Measurements from ENCODE around the gene PCBP1. TPM values are rescaled to one million over a fixed set of nuclear protein-coding genes. Genes with fewer than 3 reads are reported as not detected.
"Not testable (repeated sequence)": the region's sequence is repeated elsewhere in the genome, so short reads cannot be mapped to it uniquely, and the experiment has no call there.

The PCBP1 gene
- polyA plus RNA-seq, 4 donors: 234 to 314 (median 281) TPM

- DNase-seq (ENCODE audit: low read depth in 4 of 4, low spot score in 3 of 4): no peak
These were observed 36.0 kb downstream of the PCBP1 start for GRCh38 chr2:70123051-70123828.

GRCh38 chr2:70123829-70124116, 36.5 kb downstream of the PCBP1 start:
- no peak for DNase-seq (ENCODE audit: low read depth in 4 of 4, low spot score in 3 of 4)

- no peak for DNase-seq (ENCODE audit: low read depth in 4 of 4, low spot score in 3 of 4)
These were observed 37.8 kb downstream of the PCBP1 start for GRCh38 chr2:70124983-70125480.

GRCh38 chr2:70125498-70125898, 38.2 kb downstream of the PCBP1 start:
- no peak for DNase-seq (ENCODE audit: low read depth in 4 of 4, low spot score in 3 of 4)

- DNase-seq (ENCODE audit: low read depth in 4 of 4, low spot score in 3 of 4): no peak
These were observed 39.1 kb downstream of the PCBP1 start for GRCh38 chr2:70126413-70126812.

GRCh38 chr2:70128005-70128404, 40.7 kb downstream of the PCBP1 start:
- DNase-seq (ENCODE audit: low read depth in 4 of 4, low spot score in 3 of 4): no peak

- not testable (repeated sequence) for DNase-seq (ENCODE audit: low read depth in 4 of 4, low spot score in 3 of 4)
These were observed 44.3 kb downstream of the PCBP1 start for GRCh38 chr2:70131344-70132143.

- no peak for DNase-seq (ENCODE audit: low read depth in 4 of 4, low spot score in 3 of 4)
These were observed 45.2 kb downstream of the PCBP1 start for GRCh38 chr2:70132244-70133126.

- no peak for DNase-seq (ENCODE audit: low read depth in 4 of 4, low spot score in 3 of 4)
These were observed 45.8 kb downstream of the PCBP1 start for GRCh38 chr2:70133127-70133452.

GRCh38 chr2:70133491-70134322, 46.4 kb downstream of the PCBP1 start:
- DNase-seq (ENCODE audit: low read depth in 4 of 4, low spot score in 3 of 4): no peak

GRCh38 chr2:70134323-70134983, 47.2 kb downstream of the PCBP1 start:
- DNase-seq (ENCODE audit: low read depth in 4 of 4, low spot score in 3 of 4): not testable (repeated sequence)

Other genes starting within 250 kb of the PCBP1 start
- gene SNRNP27, start 193.5 kb upstream of the PCBP1 start, polyA plus RNA-seq (ENCODE audit: insufficient read length in 4 of 4): 10 to 100 TPM; 67.3 to 80.8 (median 74.1) TPM
- gene MXD1, start 172.4 kb upstream of the PCBP1 start, polyA plus RNA-seq (ENCODE audit: insufficient read length in 4 of 4): 10 to 100 TPM in 3 of 4 donors, 1 to 10 TPM in 1; 9.3 to 14.8 (median 13.7) TPM
- gene ASPRV1, start 125.8 kb upstream of the PCBP1 start, polyA plus RNA-seq (ENCODE audit: insufficient read length in 4 of 4): 1 to 10 TPM; 4.1 to 5.6 (median 4.9) TPM
- gene C2orf42, start 103.5 kb downstream of the PCBP1 start, polyA plus RNA-seq (ENCODE audit: insufficient read length in 4 of 4): 10 to 100 TPM; 13.3 to 19.0 (median 18.2) TPM
- 100 to 1,000 TPM; 410 to 561 (median 495) TPM for gene TIA1, start 161.2 kb downstream of the PCBP1 start, polyA plus RNA-seq (ENCODE audit: insufficient read length in 4 of 4)
- gene PCYOX1, start 170.7 kb downstream of the PCBP1 start, polyA plus RNA-seq (ENCODE audit: insufficient read length in 4 of 4): 10 to 100 TPM; 61.5 to 88.3 (median 74.5) TPM
- gene SNRPG, start 206.3 kb downstream of the PCBP1 start, polyA plus RNA-seq (ENCODE audit: insufficient read length in 4 of 4): 100 to 1,000 TPM in 3 of 4 donors, 10 to 100 TPM in 1; 97.5 to 168 (median 131) TPM
- 10 to 100 TPM; 34.4 to 78.2 (median 73.7) TPM for gene FAM136A, start 214.6 kb downstream of the PCBP1 start, polyA plus RNA-seq (ENCODE audit: insufficient read length in 4 of 4)